Neural crest cell (in vitro differentiated cells): ENCODE data around the gene TNFRSF21. TPM values are rescaled to one million over a fixed set of nuclear protein-coding genes. Genes with fewer than 3 reads are reported as not detected.
"Not testable (repeated sequence)": the region's sequence is repeated elsewhere in the genome, so short reads cannot be mapped to it uniquely, and the experiment has no call there.

Experiments used
- DNase-seq: peaks from one replicate; pipeline ENCODE4 v3.0.0; 2021; ENCODE audit warnings: low read depth, mixed read lengths, low spot score
- H3K27ac Mint-ChIP-seq: one replicate; pipeline ENCODE4 v1.8.0; 2021; ENCODE audit warnings: mild to moderate bottlenecking, mixed read lengths; ENCODE audit not compliant: unreplicated experiment
- H3K27me3 Mint-ChIP-seq: 2 replicates; pipeline ENCODE4 v1.8.0; 2021; ENCODE audit warnings: low read depth, mild to moderate bottlenecking, mixed read lengths
- H3K36me3 Mint-ChIP-seq: 2 replicates; pipeline ENCODE4 v1.8.0; 2021; ENCODE audit warnings: low read depth, mild to moderate bottlenecking, mixed read lengths
- H3K4me1 Mint-ChIP-seq: 2 replicates; pipeline ENCODE4 v1.8.0; 2021; ENCODE audit warnings: mixed read lengths
- H3K4me3 Mint-ChIP-seq: one replicate; pipeline ENCODE4 v1.8.0; 2021; ENCODE audit warnings: mild to moderate bottlenecking, mixed read lengths
- H3K9me3 Mint-ChIP-seq: 2 replicates; pipeline ENCODE4 v1.8.0; 2021; ENCODE audit warnings: mixed read lengths
- total RNA-seq: library from RNA; stranded (reverse); gene quantifications from 2 replicates; pipeline ENCODE4 v1.2.1, GENCODE V29; 2021
- TF ChIP-seq, protein P1 (sequence below): fragments of 200-600 bp; sonication (generic); conservative IDR thresholded peaks from 2 replicates; pipeline ENCODE4 v1.5.0; 2021; ENCODE audit warnings: antibody characterized with exemption, mild to moderate bottlenecking

TNFRSF21 gene
- total RNA-seq, 1 donor from 2014 or later: 19.8 TPM

DNA sequence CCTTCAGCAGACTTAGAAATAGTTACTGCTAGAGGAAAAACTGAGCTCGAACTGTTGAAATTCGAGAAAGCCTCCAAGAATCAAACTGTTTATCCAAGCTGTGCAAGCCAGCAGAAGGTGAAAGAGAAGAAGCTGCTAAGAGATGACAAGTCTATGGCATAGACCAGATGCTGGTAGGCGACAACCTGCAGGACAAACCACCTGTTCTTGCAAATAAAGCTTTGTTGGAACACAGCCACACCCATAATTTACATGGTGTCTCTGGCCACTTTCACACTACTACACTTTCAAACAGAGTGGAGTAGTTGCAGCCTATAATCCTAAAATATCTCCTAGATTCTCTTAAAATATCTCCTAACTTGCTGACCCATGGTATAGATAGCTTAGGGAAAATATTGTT is 33.3 kb downstream of the TNFRSF21 start:
- Mint-ChIP-seq H3K36me3 (peaks cover 36% of the 10 kb centered on the region), H3K4me1 (peaks cover 5% of the 10 kb centered on the region)
- DNase-seq: no peak

GRCh38 chr6:47275640-47276039 is 34.1 kb downstream of the TNFRSF21 start:
- no peak overlapping the region for H3K27ac Mint-ChIP-seq
- DNase-seq: no peak
- TF ChIP-seq, protein P1, sequence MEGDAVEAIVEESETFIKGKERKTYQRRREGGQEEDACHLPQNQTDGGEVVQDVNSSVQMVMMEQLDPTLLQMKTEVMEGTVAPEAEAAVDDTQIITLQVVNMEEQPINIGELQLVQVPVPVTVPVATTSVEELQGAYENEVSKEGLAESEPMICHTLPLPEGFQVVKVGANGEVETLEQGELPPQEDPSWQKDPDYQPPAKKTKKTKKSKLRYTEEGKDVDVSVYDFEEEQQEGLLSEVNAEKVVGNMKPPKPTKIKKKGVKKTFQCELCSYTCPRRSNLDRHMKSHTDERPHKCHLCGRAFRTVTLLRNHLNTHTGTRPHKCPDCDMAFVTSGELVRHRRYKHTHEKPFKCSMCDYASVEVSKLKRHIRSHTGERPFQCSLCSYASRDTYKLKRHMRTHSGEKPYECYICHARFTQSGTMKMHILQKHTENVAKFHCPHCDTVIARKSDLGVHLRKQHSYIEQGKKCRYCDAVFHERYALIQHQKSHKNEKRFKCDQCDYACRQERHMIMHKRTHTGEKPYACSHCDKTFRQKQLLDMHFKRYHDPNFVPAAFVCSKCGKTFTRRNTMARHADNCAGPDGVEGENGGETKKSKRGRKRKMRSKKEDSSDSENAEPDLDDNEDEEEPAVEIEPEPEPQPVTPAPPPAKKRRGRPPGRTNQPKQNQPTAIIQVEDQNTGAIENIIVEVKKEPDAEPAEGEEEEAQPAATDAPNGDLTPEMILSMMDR: no peak
- H3K4me3 Mint-ChIP-seq: no peak overlapping the region
- peaks cover 5% of the 10 kb centered on the region for H3K4me1 Mint-ChIP-seq
- peaks cover 41% of the 10 kb centered on the region for H3K36me3 Mint-ChIP-seq
- H3K27me3 Mint-ChIP-seq: no peaks in the 10 kb centered on the region
- no peaks in the 10 kb centered on the region for H3K9me3 Mint-ChIP-seq

More for the DNA sequence above, 33.3 kb downstream of the TNFRSF21 start:
- no peaks in the 10 kb centered on the region for H3K27me3 Mint-ChIP-seq
- TF ChIP-seq, protein P1: no peak
- no peaks in the 10 kb centered on the region for H3K9me3 Mint-ChIP-seq
- H3K4me3 Mint-ChIP-seq: no peak overlapping the region
- no peak overlapping the region for H3K27ac Mint-ChIP-seq

DNA sequence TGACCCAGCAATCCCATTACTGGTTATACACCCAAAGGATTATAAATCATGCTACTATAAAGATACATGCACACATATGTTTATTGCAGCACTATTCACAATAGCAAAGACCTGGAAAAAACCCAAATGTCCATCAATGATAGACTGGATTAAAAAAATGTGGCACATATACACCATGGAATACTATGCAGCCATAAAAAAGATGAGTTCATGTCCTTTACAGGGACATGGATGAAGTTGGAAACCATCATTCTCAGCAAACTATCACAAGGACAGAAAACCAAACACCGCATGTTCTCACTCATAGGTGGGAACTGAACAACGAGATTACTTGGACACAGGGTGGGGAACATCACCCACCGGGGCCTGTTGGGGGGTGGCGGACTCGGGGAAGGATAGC is 34.6 kb downstream of the TNFRSF21 start:
- not testable (repeated sequence) for H3K27ac Mint-ChIP-seq, H3K27me3 Mint-ChIP-seq, H3K4me3 Mint-ChIP-seq, H3K4me1 Mint-ChIP-seq, DNase-seq, H3K9me3 Mint-ChIP-seq
- peaks cover 42% of the 10 kb centered on the region for H3K36me3 Mint-ChIP-seq

- Mint-ChIP-seq H3K9me3 (no peaks in the 10 kb centered on the region), H3K4me1 (no peaks in the 10 kb centered on the region), H3K36me3 (peaks cover 22% of the 10 kb centered on the region), H3K4me3 (no peak overlapping the region), H3K27me3 (no peaks in the 10 kb centered on the region), H3K27ac (no peak overlapping the region)
- TF ChIP-seq, protein P1: no peak
- no peak for DNase-seq
These were observed 41.0 kb downstream of the TNFRSF21 start for GRCh38 chr6:47268572-47269187.

- H3K4me3 Mint-ChIP-seq: no peak overlapping the region
- no peak overlapping the region for H3K27ac Mint-ChIP-seq
- no peak for DNase-seq
- peaks cover 18% of the 10 kb centered on the region for H3K36me3 Mint-ChIP-seq
- no peaks in the 10 kb centered on the region for H3K9me3 Mint-ChIP-seq
- H3K4me1 Mint-ChIP-seq: no peaks in the 10 kb centered on the region
- TF ChIP-seq, protein P1: no peak
- no peaks in the 10 kb centered on the region for H3K27me3 Mint-ChIP-seq
These were observed 42.4 kb downstream of the TNFRSF21 start for GRCh38 chr6:47267301-47267700.

GRCh38 chr6:47265971-47266370 is 43.7 kb downstream of the TNFRSF21 start:
- H3K27ac Mint-ChIP-seq: no peak overlapping the region
- no peaks in the 10 kb centered on the region for H3K27me3 Mint-ChIP-seq
- TF ChIP-seq, protein P1: no peak
- no peaks in the 10 kb centered on the region for H3K4me1 Mint-ChIP-seq
- no peak for DNase-seq
- peaks cover 10% of the 10 kb centered on the region for H3K36me3 Mint-ChIP-seq
- no peak overlapping the region for H3K4me3 Mint-ChIP-seq
- H3K9me3 Mint-ChIP-seq: no peaks in the 10 kb centered on the region
